HG03432 (cell line): ENCODE measurements around the gene ZNF362.

Experiments
- ATAC-seq: cut with Tn5 transposase; IDR thresholded peaks from one replicate; pipeline ENCODE4 v1.9.1; 2021; ENCODE audit warnings: mild to moderate bottlenecking, moderate library complexity; ENCODE audit not compliant: unreplicated experiment

The ZNF362 gene

GRCh38 chr1:33267468-33268205, 11.3 kb downstream of the ZNF362 start:
- no peak for ATAC-seq

GRCh38 chr1:33268457-33268856, 12.2 kb downstream of the ZNF362 start:
- ATAC-seq: no peak

- ATAC-seq: no peak
These were observed 12.8 kb downstream of the ZNF362 start for GRCh38 chr1:33268927-33269610.

GRCh38 chr1:33269621-33270020, 13.3 kb downstream of the ZNF362 start:
- ATAC-seq: no peak

GRCh38 chr1:33270379-33270778, 14.1 kb downstream of the ZNF362 start:
- no peak for ATAC-seq

GRCh38 chr1:33270808-33271465, 14.6 kb downstream of the ZNF362 start:
- no peak for ATAC-seq

- ATAC-seq: no peak
These were observed 15.6 kb downstream of the ZNF362 start for GRCh38 chr1:33271666-33272505.

GRCh38 chr1:33272509-33272908, 16.2 kb downstream of the ZNF362 start:
- ATAC-seq: no peak

GRCh38 chr1:33272930-33273329, 16.6 kb downstream of the ZNF362 start:
- no peak for ATAC-seq

GRCh38 chr1:33273406-33273805, 17.1 kb downstream of the ZNF362 start:
- no peak for ATAC-seq

- ATAC-seq: no peak
These were observed 17.7 kb downstream of the ZNF362 start for GRCh38 chr1:33273961-33274371.

- ATAC-seq: no peak
These were observed 18.2 kb downstream of the ZNF362 start for GRCh38 chr1:33274446-33274845.

GRCh38 chr1:33275195-33275594, 18.9 kb downstream of the ZNF362 start:
- ATAC-seq: no peak

- ATAC-seq: no peak
These were observed 19.6 kb downstream of the ZNF362 start for GRCh38 chr1:33275706-33276572.

- ATAC-seq: no peak
These were observed 20.4 kb downstream of the ZNF362 start for GRCh38 chr1:33276573-33277298.

- ATAC-seq: no peak
These were observed 21.3 kb downstream of the ZNF362 start for GRCh38 chr1:33277488-33278084.

- no peak for ATAC-seq
These were observed 23.9 kb downstream of the ZNF362 start for GRCh38 chr1:33280091-33280661.

GRCh38 chr1:33281554-33282303, 25.4 kb downstream of the ZNF362 start:
- no peak for ATAC-seq
